Natural killer cell treated with Interleukin-12 subunit alpha and Interleukin-12 subunit beta and Interleukin-15 and Interleukin-18, amount 100 ng/mL, for 72 hours (primary cell): ENCODE measurements around the gene FASN. TPM values are rescaled to one million over a fixed set of nuclear protein-coding genes. Genes with fewer than 3 reads are reported as not detected.

Experiments
- ATAC-seq, 2 donors: fragments of 150-1000 bp; cut with Tn5 transposase in 1 of 2; sonication (Bioruptor Pico), chemical (Tn5 transposase) in 1 of 2; 2 replicates each; pipeline ENCODE4 v1.10.0; 2021
- DNase-seq: peaks from one replicate; pipeline ENCODE4 v3.0.0; 2022; ENCODE audit warnings: low spot score
- H3K27ac Mint-ChIP-seq, 2 donors: 1 replicate in 1 of 2; 2 replicates in 1 of 2; pipeline ENCODE4 v1.8.0; 2022; ENCODE audit warnings: mixed read lengths in 2 of 2, mild to moderate bottlenecking in 1 of 2, moderate library complexity in 1 of 2
- H3K27me3 Mint-ChIP-seq, 2 donors: 1 replicate in 1 of 2; 2 replicates in 1 of 2; pipeline ENCODE4 v1.8.0; 2022; ENCODE audit warnings: mixed read lengths in 2 of 2
- H3K36me3 Mint-ChIP-seq: one replicate; pipeline ENCODE4 v1.8.0; 2022; ENCODE audit warnings: mixed read lengths
- H3K4me1 Mint-ChIP-seq, 2 donors: 1 replicate in 1 of 2; 2 replicates in 1 of 2; pipeline ENCODE4 v1.8.0; 2022; ENCODE audit warnings: low read depth in 2 of 2, mixed read lengths in 2 of 2, mild to moderate bottlenecking in 1 of 2
- H3K4me3 Mint-ChIP-seq: one replicate; pipeline ENCODE4 v1.8.0; 2022; ENCODE audit warnings: mixed read lengths
- H3K9me3 Mint-ChIP-seq: 2 replicates; pipeline ENCODE4 v1.8.0; 2022; ENCODE audit warnings: mixed read lengths
- total RNA-seq, 2 donors: library from RNA; stranded (reverse); gene quantifications; one replicate each; pipeline ENCODE4 v1.2.3, GENCODE V29; 2022

FASN gene
- total RNA-seq, 2 donors from 2014 or later = 195 to 451 TPM

DNA sequence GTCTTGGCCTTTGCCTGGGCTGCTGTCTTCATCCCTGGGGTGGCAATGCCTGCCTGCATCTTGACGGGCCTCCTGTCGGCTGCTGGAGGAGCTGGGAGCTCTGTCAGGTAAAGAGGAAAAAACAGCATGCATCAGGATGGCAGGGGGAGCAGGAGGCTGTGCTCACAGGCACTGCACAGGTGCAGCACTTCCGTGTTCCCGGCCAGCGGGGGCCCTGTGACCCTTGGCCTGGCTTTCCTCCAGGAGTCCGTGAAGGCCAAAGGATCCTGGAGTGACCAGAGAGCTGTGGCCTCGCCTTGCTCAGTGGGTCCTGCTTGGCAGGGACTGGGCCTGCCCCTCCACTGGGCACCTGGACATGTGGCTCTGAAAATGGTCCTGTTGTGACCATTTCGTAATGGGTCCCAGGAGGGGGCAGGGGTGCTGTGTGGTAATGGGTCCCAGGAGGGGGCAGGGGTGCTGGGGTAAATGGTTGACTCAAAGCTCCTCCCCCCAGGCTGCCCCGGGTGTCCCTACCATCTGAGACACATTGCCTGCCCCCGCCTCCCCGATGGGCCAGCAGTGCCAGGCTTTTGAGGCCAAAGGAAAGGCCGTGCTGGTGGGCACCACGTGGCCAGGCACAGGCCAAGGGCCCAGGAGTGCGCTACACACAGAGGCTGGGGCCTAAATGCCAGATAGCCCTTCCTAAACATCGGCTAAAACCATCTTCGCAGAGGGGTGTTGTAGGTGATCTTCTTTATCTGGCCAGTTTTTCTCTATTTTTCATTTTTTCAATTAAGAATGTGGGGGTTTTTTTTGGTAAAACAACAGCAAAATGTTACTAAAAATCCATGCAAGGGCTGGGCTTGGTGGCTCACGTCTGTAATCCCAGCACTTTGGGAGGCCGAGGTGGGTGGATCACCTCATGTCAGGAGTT, 4.0 kb upstream of the FASN start:
- Mint-ChIP-seq H3K9me3 (no peaks in the 10 kb centered on the region), H3K4me3 (no peak overlapping the region), H3K36me3 (no peaks in the 10 kb centered on the region), H3K4me1 (peaks cover 8 to 10% of the 10 kb centered on the region in 2 donors), H3K27ac (peak overlapping the region in 1 of 2 donors; percentile 59), H3K27me3 (no peaks in the 10 kb centered on the region)
- ATAC-seq = no peak
- no peak for DNase-seq

- H3K4me1 Mint-ChIP-seq = peaks cover 5 to 6% of the 10 kb centered on the region in 2 donors
- DNase-seq = no peak
- no peak overlapping the region for H3K4me3 Mint-ChIP-seq
- no peaks in the 10 kb centered on the region for H3K36me3 Mint-ChIP-seq
- H3K27ac Mint-ChIP-seq = no peak overlapping the region
- no peaks in the 10 kb centered on the region for H3K27me3 Mint-ChIP-seq
- no peaks in the 10 kb centered on the region for H3K9me3 Mint-ChIP-seq
- ATAC-seq = no peak
These were observed 3.3 kb upstream of the FASN start for GRCh38 chr17:82101301-82101715.

DNA sequence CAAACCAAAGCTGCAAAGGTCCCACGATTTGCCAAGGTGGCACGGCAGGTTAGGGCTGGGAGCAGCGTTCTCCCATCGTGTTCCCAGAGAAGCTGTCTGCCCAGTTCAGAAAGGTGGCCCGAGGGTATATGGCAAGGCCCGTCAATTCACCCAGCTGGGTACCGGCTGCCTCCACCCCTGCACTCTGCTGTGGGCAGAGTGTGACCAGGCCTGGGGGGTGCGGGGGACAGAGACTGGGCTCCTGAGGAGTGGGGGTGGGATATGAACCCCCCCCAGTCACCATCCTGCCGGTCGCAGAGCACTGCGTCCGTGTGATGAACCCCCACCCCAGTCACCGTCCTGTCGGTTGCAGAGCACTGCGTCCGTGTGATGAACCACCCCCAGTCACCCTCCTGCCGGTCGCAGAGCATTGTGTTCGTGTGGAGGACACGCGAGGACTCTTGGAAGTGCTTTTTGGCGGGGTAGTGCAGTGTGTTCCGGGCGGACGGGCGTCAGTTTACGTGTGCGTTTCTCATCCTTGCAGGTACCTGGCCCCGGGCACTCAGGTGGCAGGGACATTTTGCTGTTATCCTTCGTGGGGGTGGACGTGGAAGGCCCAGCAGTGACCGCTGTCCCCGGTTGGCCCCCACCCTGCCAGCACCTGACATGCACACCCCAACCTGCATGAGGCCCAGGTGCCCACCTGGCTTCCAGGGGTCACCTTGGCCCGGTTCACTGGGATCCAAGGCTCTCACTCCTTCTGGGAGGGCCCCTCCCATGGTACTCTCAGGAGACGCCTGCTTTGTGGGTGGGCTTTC, 2.7 kb upstream of the FASN start:
- no peaks in the 10 kb centered on the region for H3K36me3 Mint-ChIP-seq
- no peak overlapping the region for H3K27ac Mint-ChIP-seq
- H3K4me1 Mint-ChIP-seq = peaks cover 0 to 2% of the 10 kb centered on the region in 2 donors
- H3K4me3 Mint-ChIP-seq = no peak overlapping the region
- H3K27me3 Mint-ChIP-seq = no peaks in the 10 kb centered on the region
- H3K9me3 Mint-ChIP-seq = no peaks in the 10 kb centered on the region
- DNase-seq (no peak), ATAC-seq (no peak)

GRCh38 chr17:82098939-82099763, 1.1 kb upstream of the FASN start:
- no peaks in the 10 kb centered on the region for H3K27me3 Mint-ChIP-seq

GRCh38 chr17:82097919-82098168, 192 bp downstream of the FASN start:
- peaks cover 0 to 4% of the 10 kb centered on the region in 2 donors for H3K4me1 Mint-ChIP-seq
- H3K27ac Mint-ChIP-seq = no peak overlapping the region
- H3K36me3 Mint-ChIP-seq = no peaks in the 10 kb centered on the region
- peak overlapping the region; percentile 44 for H3K4me3 Mint-ChIP-seq
- H3K27me3 Mint-ChIP-seq = no peaks in the 10 kb centered on the region
- DNase-seq (peak; percentile 71), ATAC-seq (no peak)
- no peaks in the 10 kb centered on the region for H3K9me3 Mint-ChIP-seq

More at GRCh38 chr17:82098939-82099763, 1.1 kb upstream of the FASN start:
- DNase-seq (peak; percentile 64), ATAC-seq (peak in 1 of 2 donors; percentile 2)
- peak overlapping the region; percentile 65 for H3K4me3 Mint-ChIP-seq
- peaks cover 0 to 2% of the 10 kb centered on the region in 2 donors for H3K4me1 Mint-ChIP-seq
- peak overlapping the region; percentile 53 to 72 for H3K27ac Mint-ChIP-seq
- H3K36me3 Mint-ChIP-seq = no peaks in the 10 kb centered on the region
- no peaks in the 10 kb centered on the region for H3K9me3 Mint-ChIP-seq

- no peaks in the 10 kb centered on the region for H3K36me3 Mint-ChIP-seq
- H3K9me3 Mint-ChIP-seq = no peaks in the 10 kb centered on the region
- H3K27ac Mint-ChIP-seq = no peak overlapping the region
- ATAC-seq = peak in 1 of 2 donors; percentile 0
- H3K4me1 Mint-ChIP-seq = peaks cover 0 to 4% of the 10 kb centered on the region in 2 donors
- peak overlapping the region; percentile 44 for H3K4me3 Mint-ChIP-seq
- peak; percentile 64 for DNase-seq
- H3K27me3 Mint-ChIP-seq = no peaks in the 10 kb centered on the region
These were observed 685 bp downstream of the FASN start for GRCh38 chr17:82097184-82097918.

DNA sequence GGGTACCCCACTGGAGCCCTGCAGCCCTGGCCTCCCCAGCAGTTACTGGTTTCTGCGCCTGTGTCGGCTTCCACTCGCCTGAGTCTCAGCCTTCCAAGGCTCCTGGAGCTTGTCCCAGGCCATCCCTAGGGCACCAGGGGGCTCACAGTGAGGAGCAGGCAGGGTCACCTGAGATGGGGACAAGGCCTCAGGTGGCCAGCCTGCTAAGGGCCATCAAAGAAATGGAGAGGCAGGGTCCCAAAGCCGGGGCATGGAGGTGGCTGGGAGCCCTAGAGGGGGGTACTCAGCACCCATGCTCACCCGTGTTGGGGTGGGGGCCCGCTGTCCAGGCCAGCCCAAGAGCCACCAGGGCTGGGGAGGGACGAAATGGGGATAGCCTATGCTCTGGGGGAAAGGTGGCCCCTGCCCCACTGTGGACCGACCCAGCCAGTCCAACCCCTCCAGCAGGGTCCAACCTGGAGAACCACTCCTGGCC, 1.3 kb downstream of the FASN start:
- H3K27ac Mint-ChIP-seq = no peak overlapping the region
- H3K9me3 Mint-ChIP-seq = no peaks in the 10 kb centered on the region
- no peaks in the 10 kb centered on the region for H3K27me3 Mint-ChIP-seq
- H3K36me3 Mint-ChIP-seq = no peaks in the 10 kb centered on the region
- ATAC-seq (no peak), DNase-seq (no peak)
- H3K4me1 Mint-ChIP-seq = peaks cover 0 to 4% of the 10 kb centered on the region in 2 donors
- peak overlapping the region; percentile 39 for H3K4me3 Mint-ChIP-seq

- no peak overlapping the region for H3K27ac Mint-ChIP-seq
- peak overlapping the region; percentile 39 for H3K4me3 Mint-ChIP-seq
These were observed 2.0 kb downstream of the FASN start for GRCh38 chr17:82095777-82096708.

GRCh38 chr17:82094931-82095776, 2.9 kb downstream of the FASN start:
- no peaks in the 10 kb centered on the region for H3K27me3 Mint-ChIP-seq

More at GRCh38 chr17:82095777-82096708, 2.0 kb downstream of the FASN start:
- Mint-ChIP-seq H3K36me3 (no peaks in the 10 kb centered on the region), H3K9me3 (no peaks in the 10 kb centered on the region), H3K27me3 (no peaks in the 10 kb centered on the region), H3K4me1 (peaks cover 0 to 4% of the 10 kb centered on the region in 2 donors)
- DNase-seq (no peak), ATAC-seq (no peak)

GRCh38 chr17:82092995-82093751, 4.9 kb downstream of the FASN start:
- Mint-ChIP-seq H3K9me3 (no peaks in the 10 kb centered on the region), H3K4me1 (peaks cover 0 to 4% of the 10 kb centered on the region in 2 donors), H3K4me3 (no peak overlapping the region), H3K27ac (no peak overlapping the region), H3K36me3 (no peaks in the 10 kb centered on the region), H3K27me3 (no peaks in the 10 kb centered on the region)
- DNase-seq = no peak
- no peak for ATAC-seq

More at GRCh38 chr17:82094931-82095776, 2.9 kb downstream of the FASN start:
- H3K36me3 Mint-ChIP-seq = no peaks in the 10 kb centered on the region
- peaks cover 0 to 4% of the 10 kb centered on the region in 2 donors for H3K4me1 Mint-ChIP-seq
- no peak overlapping the region for H3K27ac Mint-ChIP-seq
- no peak overlapping the region for H3K4me3 Mint-ChIP-seq
- ATAC-seq (no peak), DNase-seq (no peak)
- H3K9me3 Mint-ChIP-seq = no peaks in the 10 kb centered on the region

DNA sequence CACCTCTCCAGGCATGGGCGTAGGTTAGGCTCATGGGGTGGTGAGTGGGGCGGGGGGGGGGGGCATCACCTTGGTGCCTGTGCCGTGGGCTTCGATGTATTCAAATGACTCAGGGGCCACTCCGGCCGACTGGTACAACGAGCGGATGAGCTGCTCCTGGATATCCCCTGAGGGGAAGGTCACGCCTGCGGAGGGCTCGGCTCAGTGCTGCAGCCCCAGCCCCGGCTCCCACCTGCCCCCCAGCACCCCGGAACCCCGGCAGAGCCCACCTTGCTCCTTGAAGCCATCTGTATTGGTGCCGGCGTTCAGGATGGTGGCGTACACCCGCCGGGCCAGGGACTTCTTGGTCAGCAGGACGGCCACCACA, 5.4 kb downstream of the FASN start:
- ATAC-seq = no peak
- Mint-ChIP-seq H3K27me3 (no peaks in the 10 kb centered on the region), H3K27ac (no peak overlapping the region), H3K4me1 (peaks cover 0 to 4% of the 10 kb centered on the region in 2 donors), H3K4me3 (no peak overlapping the region), H3K36me3 (no peaks in the 10 kb centered on the region), H3K9me3 (no peaks in the 10 kb centered on the region)
- no peak for DNase-seq
